ENCODE results near the gene WDR81. TPM values are rescaled to one million over a fixed set of nuclear protein-coding genes. Genes with fewer than 3 reads are reported as not detected.

WDR81 gene
- total and polyA plus RNA-seq, 2 experiments from 2014 or later, result 3.5 to 14.5 TPM

DNA sequence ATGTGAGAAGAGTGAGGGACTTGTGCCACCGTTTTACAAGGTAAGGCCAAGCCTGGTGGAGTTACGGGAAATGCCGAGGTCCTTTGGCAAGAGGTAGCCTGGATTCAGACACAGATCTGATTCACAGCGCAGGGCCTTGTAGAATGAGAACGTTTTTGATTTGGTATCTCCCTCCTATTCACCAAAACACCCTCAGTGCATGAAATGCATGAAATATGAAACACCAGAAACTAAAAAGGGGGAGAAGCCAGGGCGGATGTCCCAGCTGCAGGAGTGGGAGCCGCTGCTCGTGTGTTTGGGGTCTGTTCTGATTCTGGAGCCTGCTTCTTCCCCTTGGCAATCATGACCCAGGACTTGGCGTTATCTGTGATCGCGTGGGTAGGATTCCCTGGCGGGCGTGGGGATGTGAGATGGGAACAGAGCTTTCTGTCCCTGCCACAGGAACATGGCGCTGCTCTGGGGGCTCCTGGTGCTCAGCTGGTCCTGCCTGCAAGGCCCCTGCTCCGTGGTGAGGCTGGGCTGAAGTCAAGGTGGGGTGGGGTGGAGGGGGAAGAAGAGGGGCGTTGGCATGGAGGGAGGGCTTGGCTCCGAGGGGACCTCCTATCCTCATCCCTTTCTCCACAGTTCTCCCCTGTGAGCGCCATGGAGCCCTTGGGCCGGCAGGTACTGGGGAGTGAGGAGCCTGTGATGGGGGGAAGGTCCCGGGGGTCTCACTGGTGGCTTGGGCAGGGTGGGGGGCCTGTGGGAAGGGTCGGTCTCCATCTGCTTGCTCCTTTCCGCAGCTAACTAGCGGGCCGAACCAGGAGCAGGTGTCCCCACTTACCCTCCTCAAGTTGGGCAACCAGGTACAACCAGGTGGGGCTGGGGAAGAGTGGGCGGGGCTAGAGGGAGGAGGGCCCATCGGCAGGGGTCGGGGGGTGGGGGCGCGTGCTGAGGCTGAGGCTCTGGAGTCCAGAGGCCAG is 20.3 kb downstream of the WDR81 start (continued):
- TF ChIP-seq, protein P1, sequence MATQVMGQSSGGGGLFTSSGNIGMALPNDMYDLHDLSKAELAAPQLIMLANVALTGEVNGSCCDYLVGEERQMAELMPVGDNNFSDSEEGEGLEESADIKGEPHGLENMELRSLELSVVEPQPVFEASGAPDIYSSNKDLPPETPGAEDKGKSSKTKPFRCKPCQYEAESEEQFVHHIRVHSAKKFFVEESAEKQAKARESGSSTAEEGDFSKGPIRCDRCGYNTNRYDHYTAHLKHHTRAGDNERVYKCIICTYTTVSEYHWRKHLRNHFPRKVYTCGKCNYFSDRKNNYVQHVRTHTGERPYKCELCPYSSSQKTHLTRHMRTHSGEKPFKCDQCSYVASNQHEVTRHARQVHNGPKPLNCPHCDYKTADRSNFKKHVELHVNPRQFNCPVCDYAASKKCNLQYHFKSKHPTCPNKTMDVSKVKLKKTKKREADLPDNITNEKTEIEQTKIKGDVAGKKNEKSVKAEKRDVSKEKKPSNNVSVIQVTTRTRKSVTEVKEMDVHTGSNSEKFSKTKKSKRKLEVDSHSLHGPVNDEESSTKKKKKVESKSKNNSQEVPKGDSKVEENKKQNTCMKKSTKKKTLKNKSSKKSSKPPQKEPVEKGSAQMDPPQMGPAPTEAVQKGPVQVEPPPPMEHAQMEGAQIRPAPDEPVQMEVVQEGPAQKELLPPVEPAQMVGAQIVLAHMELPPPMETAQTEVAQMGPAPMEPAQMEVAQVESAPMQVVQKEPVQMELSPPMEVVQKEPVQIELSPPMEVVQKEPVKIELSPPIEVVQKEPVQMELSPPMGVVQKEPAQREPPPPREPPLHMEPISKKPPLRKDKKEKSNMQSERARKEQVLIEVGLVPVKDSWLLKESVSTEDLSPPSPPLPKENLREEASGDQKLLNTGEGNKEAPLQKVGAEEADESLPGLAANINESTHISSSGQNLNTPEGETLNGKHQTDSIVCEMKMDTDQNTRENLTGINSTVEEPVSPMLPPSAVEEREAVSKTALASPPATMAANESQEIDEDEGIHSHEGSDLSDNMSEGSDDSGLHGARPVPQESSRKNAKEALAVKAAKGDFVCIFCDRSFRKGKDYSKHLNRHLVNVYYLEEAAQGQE (IDR thresholded peaks at IDR 0.05; ENCODE audit: unreplicated experiment), result no peak
- TF ChIP-seq ZNF331 (CRISPR knock-in tag; IDR thresholded peaks at IDR 0.05; ENCODE audit: low read depth) (no peak), JUNB (IDR thresholded peaks at IDR 0.05; ENCODE audit: unreplicated experiment) (no peak), POLR2AphosphoS5 (IDR thresholded peaks at IDR 0.05; ENCODE audit: low read depth) (no peak), STAT1 (IDR thresholded peaks at IDR 0.05; ENCODE audit: unreplicated experiment) (no peak), CREB1 (CRISPR knock-in tag; IDR thresholded peaks at IDR 0.05; ENCODE audit: low read depth) (no peak), NANOG (IDR thresholded peaks at IDR 0.05; ENCODE audit: borderline replicate concordance) (no peak), EZH2 (IDR thresholded peaks at IDR 0.05; ENCODE audit: low read depth, unreplicated experiment) (no peak), ZNF114 (CRISPR knock-in tag; IDR thresholded peaks at IDR 0.05) (no peak), EZH2phosphoT487 (IDR thresholded peaks at IDR 0.05; ENCODE audit: unreplicated experiment) (no peak)
- TF ChIP-seq, protein P2, sequence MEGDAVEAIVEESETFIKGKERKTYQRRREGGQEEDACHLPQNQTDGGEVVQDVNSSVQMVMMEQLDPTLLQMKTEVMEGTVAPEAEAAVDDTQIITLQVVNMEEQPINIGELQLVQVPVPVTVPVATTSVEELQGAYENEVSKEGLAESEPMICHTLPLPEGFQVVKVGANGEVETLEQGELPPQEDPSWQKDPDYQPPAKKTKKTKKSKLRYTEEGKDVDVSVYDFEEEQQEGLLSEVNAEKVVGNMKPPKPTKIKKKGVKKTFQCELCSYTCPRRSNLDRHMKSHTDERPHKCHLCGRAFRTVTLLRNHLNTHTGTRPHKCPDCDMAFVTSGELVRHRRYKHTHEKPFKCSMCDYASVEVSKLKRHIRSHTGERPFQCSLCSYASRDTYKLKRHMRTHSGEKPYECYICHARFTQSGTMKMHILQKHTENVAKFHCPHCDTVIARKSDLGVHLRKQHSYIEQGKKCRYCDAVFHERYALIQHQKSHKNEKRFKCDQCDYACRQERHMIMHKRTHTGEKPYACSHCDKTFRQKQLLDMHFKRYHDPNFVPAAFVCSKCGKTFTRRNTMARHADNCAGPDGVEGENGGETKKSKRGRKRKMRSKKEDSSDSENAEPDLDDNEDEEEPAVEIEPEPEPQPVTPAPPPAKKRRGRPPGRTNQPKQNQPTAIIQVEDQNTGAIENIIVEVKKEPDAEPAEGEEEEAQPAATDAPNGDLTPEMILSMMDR (conservative IDR thresholded peaks at IDR 0.05; ENCODE audit: low read depth in 2 of 2), result no peak
- TF ChIP-seq, protein P3, sequence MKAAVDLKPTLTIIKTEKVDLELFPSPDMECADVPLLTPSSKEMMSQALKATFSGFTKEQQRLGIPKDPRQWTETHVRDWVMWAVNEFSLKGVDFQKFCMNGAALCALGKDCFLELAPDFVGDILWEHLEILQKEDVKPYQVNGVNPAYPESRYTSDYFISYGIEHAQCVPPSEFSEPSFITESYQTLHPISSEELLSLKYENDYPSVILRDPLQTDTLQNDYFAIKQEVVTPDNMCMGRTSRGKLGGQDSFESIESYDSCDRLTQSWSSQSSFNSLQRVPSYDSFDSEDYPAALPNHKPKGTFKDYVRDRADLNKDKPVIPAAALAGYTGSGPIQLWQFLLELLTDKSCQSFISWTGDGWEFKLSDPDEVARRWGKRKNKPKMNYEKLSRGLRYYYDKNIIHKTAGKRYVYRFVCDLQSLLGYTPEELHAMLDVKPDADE (IDR thresholded peaks at IDR 0.05), result no peak
